ENCODE measurements around the gene PRICKLE4. TPM values are rescaled to one million over a fixed set of nuclear protein-coding genes. Genes with fewer than 3 reads are reported as not detected.

Gene PRICKLE4
- total and polyA plus RNA-seq, 2 of the 13 experiments (the other 11 are each of a cell fraction or from before 2014, with no cell fraction given) = 0.92 to 1.2 TPM

GRCh38 chr6:41747256-41748101 lies 33.1 kb upstream of the PRICKLE4 start, which contains the start of gene PGC (continued):
- TF ChIP-seq TFE3 (CRISPR knock-in tag; IDR thresholded peaks at IDR 0.05) (peak; percentile 60), ZMYM4 (CRISPR knock-in tag; IDR thresholded peaks at IDR 0.05) (no peak; the same call in 1 of the 2 replicates), HMG20B (CRISPR knock-in tag; conservative IDR thresholded peaks at IDR 0.05) (peak; percentile 91), ZNF24 (IDR thresholded peaks at IDR 0.05) (no peak), ZNF574 (CRISPR knock-in tag; IDR thresholded peaks at IDR 0.05) (peak; percentile 84), ZNF704 (CRISPR knock-in tag; IDR thresholded peaks at IDR 0.05; ENCODE audit: borderline replicate concordance) (no peak), AFF4 (CRISPR knock-in tag; IDR thresholded peaks at IDR 0.05) (peak; percentile 82), IKZF5 (CRISPR knock-in tag; IDR thresholded peaks at IDR 0.05) (peak; percentile 54; the same call in 1 of the 2 replicates), ZNF564 (CRISPR knock-in tag; IDR thresholded peaks at IDR 0.05) (peak; percentile 35; the same call in 1 of the 2 replicates), NFIC (IDR thresholded peaks at IDR 0.05; ENCODE audit: low read length) (peak; percentile 88; the same call in 1 of the 2 replicates), SETDB1 (CRISPR knock-in tag; IDR thresholded peaks at IDR 0.05; ENCODE audit: borderline replicate concordance) (no peak), ZNF230 (CRISPR knock-in tag; IDR thresholded peaks at IDR 0.05) (no peak), ZNF143 (CRISPR knock-in tag; IDR thresholded peaks at IDR 0.05) (peak; percentile 66), MATR3 (CRISPR knock-in tag; IDR thresholded peaks at IDR 0.05) (no peak), ZNF747 (CRISPR knock-in tag; IDR thresholded peaks at IDR 0.05; ENCODE audit: borderline replicate concordance) (peak; percentile 75), DR1 (CRISPR knock-in tag; IDR thresholded peaks at IDR 0.05) (peak; percentile 73; the same call in 1 of the 2 replicates), KDM6A (CRISPR knock-in tag; IDR thresholded peaks at IDR 0.05; ENCODE audit: low read depth) (peak; percentile 72), FLYWCH1 (CRISPR knock-in tag; IDR thresholded peaks at IDR 0.05) (peak; percentile 26; the same call in 1 of the 2 replicates)

Data from HepG2 (cell line).